Keratinocyte (primary cell): ENCODE data around the gene NRDC.

Experiments
- EZH2 ChIP-seq: IDR thresholded peaks from one replicate; pipeline ENCODE4 v1.6.1; 2012; ENCODE audit warnings: inconsistent platforms, mild to moderate bottlenecking, low read length, moderate library complexity
- TF ChIP-seq, protein P1 (sequence below), 3 experiments: IDR thresholded peaks in 1 of 3; conservative IDR thresholded peaks in 1 of 3; optimal IDR thresholded peaks in 1 of 3; 2 replicates in 2 of 3; 3 replicates in 1 of 3; pipeline versions ENCODE3 to v1.5.1; 2011; ENCODE audit warnings: low read length in 3 of 3, mild to moderate bottlenecking in 3 of 3, moderate library complexity in 2 of 3, control low read depth in 1 of 3, inconsistent platforms in 1 of 3; ENCODE audit not compliant: insufficient read depth in 2 of 3; ENCODE audit errors: extremely low read depth in 1 of 3

DNA sequence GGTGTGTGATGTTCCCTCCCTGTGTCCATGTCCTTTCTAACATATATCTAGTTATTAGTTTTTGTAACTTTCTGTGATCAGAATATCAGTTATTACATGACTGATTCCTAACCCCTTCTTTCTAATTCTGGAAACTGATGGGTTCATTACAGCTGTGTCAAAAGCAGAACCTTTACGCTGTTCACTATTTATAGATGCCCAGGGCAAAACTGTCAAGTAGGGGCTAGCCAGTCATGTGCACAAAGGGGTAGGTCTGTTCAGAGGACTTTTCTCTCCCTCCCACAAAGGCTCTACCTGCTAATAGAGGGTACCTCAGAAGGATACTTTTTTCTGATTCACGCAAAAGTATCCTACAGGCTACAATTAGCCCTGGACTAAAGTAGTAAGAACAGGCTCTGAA, 79.2 kb downstream of the NRDC start:
- TF ChIP-seq, protein P1, sequence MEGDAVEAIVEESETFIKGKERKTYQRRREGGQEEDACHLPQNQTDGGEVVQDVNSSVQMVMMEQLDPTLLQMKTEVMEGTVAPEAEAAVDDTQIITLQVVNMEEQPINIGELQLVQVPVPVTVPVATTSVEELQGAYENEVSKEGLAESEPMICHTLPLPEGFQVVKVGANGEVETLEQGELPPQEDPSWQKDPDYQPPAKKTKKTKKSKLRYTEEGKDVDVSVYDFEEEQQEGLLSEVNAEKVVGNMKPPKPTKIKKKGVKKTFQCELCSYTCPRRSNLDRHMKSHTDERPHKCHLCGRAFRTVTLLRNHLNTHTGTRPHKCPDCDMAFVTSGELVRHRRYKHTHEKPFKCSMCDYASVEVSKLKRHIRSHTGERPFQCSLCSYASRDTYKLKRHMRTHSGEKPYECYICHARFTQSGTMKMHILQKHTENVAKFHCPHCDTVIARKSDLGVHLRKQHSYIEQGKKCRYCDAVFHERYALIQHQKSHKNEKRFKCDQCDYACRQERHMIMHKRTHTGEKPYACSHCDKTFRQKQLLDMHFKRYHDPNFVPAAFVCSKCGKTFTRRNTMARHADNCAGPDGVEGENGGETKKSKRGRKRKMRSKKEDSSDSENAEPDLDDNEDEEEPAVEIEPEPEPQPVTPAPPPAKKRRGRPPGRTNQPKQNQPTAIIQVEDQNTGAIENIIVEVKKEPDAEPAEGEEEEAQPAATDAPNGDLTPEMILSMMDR (optimal IDR thresholded peaks at IDR 0.05 in 1 of 3, IDR thresholded peaks at IDR 0.05 in 1 of 3, conservative IDR thresholded peaks at IDR 0.05 in 1 of 3; ENCODE audit: extremely low read depth in 1 of 3, insufficient read depth in 2 of 3, low read length in 3 of 3): no peak
- TF ChIP-seq EZH2: no peak
